HG02973 (cell line): ENCODE measurements around the gene SEMA4C.
"Not testable (repeated sequence)": the region's sequence is repeated elsewhere in the genome, so short reads cannot be mapped to it uniquely, and the experiment has no call there.

Source experiments
- ATAC-seq: cut with Tn5 transposase; IDR thresholded peaks from one replicate; pipeline ENCODE4 v1.9.1; 2021; ENCODE audit warnings: moderate library complexity; ENCODE audit not compliant: unreplicated experiment

SEMA4C gene

GRCh38 chr2:96867756-96868554 lies 1.9 kb downstream of the SEMA4C start:
- ATAC-seq, result no peak

- no peak for ATAC-seq
These were observed 2.7 kb downstream of the SEMA4C start for GRCh38 chr2:96866986-96867755.

GRCh38 chr2:96866586-96866985 lies 3.3 kb downstream of the SEMA4C start:
- ATAC-seq, result no peak

GRCh38 chr2:96866149-96866548 lies 3.7 kb downstream of the SEMA4C start:
- ATAC-seq, result no peak

GRCh38 chr2:96865654-96866053 lies 4.2 kb downstream of the SEMA4C start:
- ATAC-seq, result no peak

GRCh38 chr2:96864343-96865091 lies 5.4 kb downstream of the SEMA4C start:
- ATAC-seq, result no peak

GRCh38 chr2:96863575-96864342 lies 6.1 kb downstream of the SEMA4C start:
- ATAC-seq, result no peak

- ATAC-seq, result not testable (repeated sequence)
These were observed 6.8 kb downstream of the SEMA4C start for GRCh38 chr2:96863056-96863455.

- ATAC-seq, result no peak
These were observed 8.8 kb downstream of the SEMA4C start for GRCh38 chr2:96861074-96861473.

GRCh38 chr2:96860065-96861029 lies 9.5 kb downstream of the SEMA4C start:
- no peak for ATAC-seq

- no peak for ATAC-seq
These were observed 10.2 kb downstream of the SEMA4C start for GRCh38 chr2:96859681-96860064.

GRCh38 chr2:96859099-96859649 lies 10.7 kb downstream of the SEMA4C start:
- ATAC-seq, result no peak

GRCh38 chr2:96857667-96858372 lies 12.1 kb downstream of the SEMA4C start, which contains the start of gene ANKRD39:
ANKRD39 (minus strand) TSS chr2:96858016; CDS start chr2:96857987, 29 bp downstream.
- peak; percentile 90 for ATAC-seq

- ATAC-seq, result peak; percentile 2
These were observed 12.9 kb downstream of the SEMA4C start for GRCh38 chr2:96856776-96857666.

GRCh38 chr2:96853321-96853720 lies 16.6 kb downstream of the SEMA4C start:
- ATAC-seq, result no peak

GRCh38 chr2:96852667-96853066 lies 17.2 kb downstream of the SEMA4C start:
- no peak for ATAC-seq

GRCh38 chr2:96848264-96848663 lies 21.6 kb downstream of the SEMA4C start:
- no peak for ATAC-seq

- ATAC-seq, result no peak
These were observed 22.3 kb downstream of the SEMA4C start for GRCh38 chr2:96847586-96847985.
